HFFc6 (cell line): ENCODE results near the gene FILIP1L. TPM values are rescaled to one million over a fixed set of nuclear protein-coding genes. Genes with fewer than 3 reads are reported as not detected.

Experiments used
- DNase-seq: peaks from one replicate; pipeline ENCODE4 v3.0.0-alpha.2; 2018
- H3K27ac Mint-ChIP-seq: 2 replicates; pipeline ENCODE4 v1.8.0; 2020; ENCODE audit warnings: mild to moderate bottlenecking, mixed read lengths
- H3K27me3 Mint-ChIP-seq: 2 replicates; pipeline ENCODE4 v1.8.0; 2021; ENCODE audit warnings: mild to moderate bottlenecking, moderate library complexity, mixed read lengths; ENCODE audit not compliant: insufficient read depth
- H3K36me3 Mint-ChIP-seq: 2 replicates; pipeline ENCODE4 v1.8.0; 2021; ENCODE audit warnings: low read depth, mixed read lengths
- H3K4me1 Mint-ChIP-seq: 2 replicates; pipeline ENCODE4 v1.8.0; 2020; ENCODE audit warnings: low read depth, mixed read lengths
- H3K4me3 Mint-ChIP-seq: 2 replicates; pipeline ENCODE4 v1.8.0; 2020; ENCODE audit warnings: mild to moderate bottlenecking, moderate library complexity, mixed read lengths
- H3K9me3 Mint-ChIP-seq: 2 replicates; pipeline ENCODE4 v1.8.0; 2020; ENCODE audit warnings: mild to moderate bottlenecking, mixed read lengths
- CTCF ChIP-seq: fragments of 200-600 bp; sonication (generic); IDR thresholded peaks from 2 replicates; pipeline ENCODE4 v1.5.0; 2021; ENCODE audit warnings: antibody characterized with exemption, mild to moderate bottlenecking
- total RNA-seq, 6 experiments: library from RNA; stranded (reverse); fragmentation: NEBNext Ultra II Directional; extraction: Animal tissue kit (Norgen Biotek cat#: 25700); gene quantifications; 2 replicates in 1 of 6; 3 replicates in 5 of 6; pipeline ENCODE4 v1.2.3, GENCODE V29; 2021

The FILIP1L gene
- total RNA-seq, 6 experiments from 2014 or later: 37.8 to 54.7 (median 48.2) TPM

GRCh38 chr3:100090669-100091005 is 23.7 kb downstream of the FILIP1L start:
- H3K9me3 Mint-ChIP-seq: no peaks in the 10 kb centered on the region
- no peaks in the 10 kb centered on the region for H3K36me3 Mint-ChIP-seq
- peak; percentile 36 for TF ChIP-seq CTCF
- H3K27me3 Mint-ChIP-seq: peaks cover 2% of the 10 kb centered on the region
- no peak overlapping the region; the same call in 1 of the 2 replicates for H3K4me3 Mint-ChIP-seq
- peaks cover 76% of the 10 kb centered on the region for H3K4me1 Mint-ChIP-seq
- no peak for DNase-seq
- peak overlapping the region; percentile 91 for H3K27ac Mint-ChIP-seq

DNA sequence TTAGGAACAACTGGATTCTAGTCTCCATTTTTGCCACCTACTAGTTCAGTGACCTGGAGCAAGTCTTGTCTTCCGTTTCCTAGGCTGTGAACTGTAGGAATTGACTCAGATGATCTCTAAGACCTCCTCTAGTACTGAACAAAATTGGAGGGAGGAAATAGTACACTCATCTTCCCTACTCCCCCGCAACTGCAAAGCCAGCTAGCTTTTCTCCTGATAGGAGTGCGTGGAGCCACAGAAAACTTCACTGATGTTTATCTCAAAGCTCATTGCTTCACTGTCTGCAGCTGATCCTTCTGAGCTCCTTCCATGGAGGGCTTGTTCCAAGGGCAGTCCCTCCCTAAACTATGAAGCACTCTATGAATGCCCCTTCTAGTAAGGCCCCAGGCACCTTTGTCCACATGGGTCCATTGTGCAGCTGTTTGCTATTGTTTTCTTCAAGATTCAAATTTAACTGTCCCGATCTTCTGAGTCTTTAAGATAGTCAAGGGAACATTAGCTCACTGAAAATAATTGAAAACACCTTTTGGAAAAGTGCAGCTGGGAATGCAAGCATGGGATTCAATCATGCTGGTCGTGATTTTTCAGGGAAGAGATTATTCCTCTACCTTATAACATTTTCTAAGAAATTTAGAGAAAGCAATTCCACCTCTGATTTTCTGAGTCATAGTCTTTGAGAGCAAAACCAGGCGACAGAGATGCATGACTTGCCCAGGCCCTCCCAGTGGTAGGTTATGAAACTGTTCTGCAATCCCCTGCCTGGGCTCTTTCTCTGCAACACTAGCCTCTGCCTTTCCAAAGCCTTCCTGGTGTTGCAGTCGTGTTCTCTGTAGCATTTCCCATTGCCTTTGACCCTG is 24.3 kb downstream of the FILIP1L start:
- peak overlapping the region; percentile 91 for H3K27ac Mint-ChIP-seq
- peak; percentile 72 for DNase-seq
- peaks cover 2% of the 10 kb centered on the region for H3K27me3 Mint-ChIP-seq

DNA sequence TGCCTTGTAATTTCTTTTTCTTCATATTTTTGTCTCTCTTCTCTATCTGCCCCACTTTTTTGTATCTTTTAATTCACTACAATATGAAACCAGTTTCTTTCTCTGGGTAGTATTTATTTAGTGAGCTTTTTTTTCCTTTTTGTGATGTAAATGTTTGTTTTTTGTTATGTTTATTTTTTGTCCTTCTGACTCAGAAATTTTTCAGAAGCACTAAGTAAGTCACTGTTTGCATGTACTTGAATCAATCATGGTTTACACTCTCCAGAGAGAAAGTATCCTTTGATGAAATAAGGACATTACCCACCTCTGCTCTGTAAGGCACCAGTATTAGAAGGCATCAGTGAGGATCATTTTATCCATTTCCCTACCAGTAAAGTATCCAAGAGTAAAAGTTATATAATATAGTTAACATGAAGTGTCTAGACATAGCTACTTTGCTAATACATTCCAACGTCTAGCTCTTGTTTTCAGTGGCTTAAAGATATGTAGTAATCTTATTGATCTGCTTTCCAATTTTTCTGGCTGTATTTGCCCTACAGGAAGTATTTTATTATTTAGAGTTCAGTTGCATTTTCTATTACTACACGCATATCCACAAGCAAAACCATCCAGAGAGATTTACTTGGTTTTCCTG is 25.4 kb downstream of the FILIP1L start:
- H3K27me3 Mint-ChIP-seq: peaks cover 2% of the 10 kb centered on the region
- H3K9me3 Mint-ChIP-seq: no peaks in the 10 kb centered on the region
- peak overlapping the region; percentile 91 for H3K27ac Mint-ChIP-seq
- 0 out of 2 replicates have a peak overlapping the region, but pooled peaks have one; percentile 1 for H3K4me3 Mint-ChIP-seq
- DNase-seq: no peak
- H3K36me3 Mint-ChIP-seq: no peaks in the 10 kb centered on the region
- peaks cover 76% of the 10 kb centered on the region for H3K4me1 Mint-ChIP-seq
- no peak for TF ChIP-seq CTCF

More for the DNA sequence above, 24.3 kb downstream of the FILIP1L start:
- H3K4me1 Mint-ChIP-seq: peaks cover 81% of the 10 kb centered on the region
- H3K4me3 Mint-ChIP-seq: peak overlapping the region; percentile 81
- H3K36me3 Mint-ChIP-seq: no peaks in the 10 kb centered on the region
- peak; percentile 83 for TF ChIP-seq CTCF
- H3K9me3 Mint-ChIP-seq: no peaks in the 10 kb centered on the region

DNA sequence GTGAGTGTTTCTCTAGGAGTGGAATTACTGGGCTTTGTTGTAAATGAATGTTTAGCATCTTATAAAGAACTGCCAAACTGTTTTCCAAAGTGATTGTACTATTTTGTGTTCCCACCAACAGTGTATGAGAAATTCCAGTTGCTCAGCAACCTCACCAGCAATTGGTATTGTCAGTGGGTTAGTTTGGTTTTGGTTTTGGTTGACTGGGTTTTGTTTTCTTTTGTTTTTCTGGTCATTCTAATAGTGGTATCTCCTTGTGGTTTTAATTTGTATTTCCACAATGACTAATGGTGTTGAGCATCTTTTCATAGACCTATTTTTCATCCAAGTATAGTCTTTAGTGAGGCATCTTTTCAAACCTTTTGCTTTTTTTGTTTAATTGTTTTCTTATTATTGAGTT is 27.1 kb downstream of the FILIP1L start:
- Mint-ChIP-seq H3K27ac (peak overlapping the region; percentile 83), H3K4me1 (peaks cover 72% of the 10 kb centered on the region), H3K36me3 (no peaks in the 10 kb centered on the region), H3K9me3 (no peaks in the 10 kb centered on the region), H3K27me3 (no peaks in the 10 kb centered on the region; the same call in 1 of the 2 replicates), H3K4me3 (peak overlapping the region; percentile 67)
- DNase-seq: peak; percentile 82
- no peak; the same call in 1 of the 2 replicates for TF ChIP-seq CTCF

- no peak for TF ChIP-seq CTCF
- no peaks in the 10 kb centered on the region for H3K9me3 Mint-ChIP-seq
- peaks cover 74% of the 10 kb centered on the region for H3K4me1 Mint-ChIP-seq
- peak; percentile 37 for DNase-seq
- H3K36me3 Mint-ChIP-seq: no peaks in the 10 kb centered on the region
- peak overlapping the region; percentile 67 for H3K4me3 Mint-ChIP-seq
- H3K27me3 Mint-ChIP-seq: no peaks in the 10 kb centered on the region; the same call in 1 of the 2 replicates
- peak overlapping the region; percentile 83 for H3K27ac Mint-ChIP-seq
Measured at GRCh38 chr3:100086401-100086800, 27.9 kb downstream of the FILIP1L start.
